ENCODE data around the gene TGFB1.

The TGFB1 gene

DNA sequence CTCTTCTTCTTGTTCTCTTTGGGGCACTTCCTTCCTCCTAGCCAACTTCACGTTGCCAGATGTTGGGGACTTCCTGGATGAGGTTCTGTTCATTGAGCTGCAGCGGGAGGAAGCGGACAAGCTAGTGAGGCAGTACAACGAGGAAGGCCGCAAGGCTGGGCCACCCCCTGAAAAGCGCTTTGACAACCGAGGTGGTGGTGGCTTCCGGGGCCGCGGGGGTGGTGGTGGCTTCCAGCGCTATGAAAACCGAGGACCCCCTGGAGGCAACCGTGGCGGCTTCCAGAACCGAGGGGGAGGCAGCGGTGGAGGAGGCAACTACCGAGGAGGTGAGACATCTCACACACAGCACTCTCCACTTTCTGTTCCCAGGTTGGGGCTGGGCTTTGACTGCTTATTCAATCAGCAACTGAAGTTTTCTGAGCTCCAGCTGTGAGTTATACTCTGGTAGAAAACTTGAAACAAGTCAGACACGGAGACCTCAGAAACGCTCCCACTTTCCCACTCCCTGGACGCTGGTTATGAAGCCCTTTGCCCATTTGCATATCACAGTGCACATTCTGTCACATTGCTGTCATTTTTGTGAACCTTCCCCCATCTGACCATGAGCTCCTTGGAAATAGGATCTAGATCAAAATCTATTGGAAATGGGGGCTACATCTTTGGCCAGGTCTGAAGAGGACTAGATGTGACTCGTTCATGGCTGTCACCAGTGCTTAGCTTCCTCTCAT lies 50.9 kb downstream of the TGFB1 start:
- TF ChIP-seq, protein P1, sequence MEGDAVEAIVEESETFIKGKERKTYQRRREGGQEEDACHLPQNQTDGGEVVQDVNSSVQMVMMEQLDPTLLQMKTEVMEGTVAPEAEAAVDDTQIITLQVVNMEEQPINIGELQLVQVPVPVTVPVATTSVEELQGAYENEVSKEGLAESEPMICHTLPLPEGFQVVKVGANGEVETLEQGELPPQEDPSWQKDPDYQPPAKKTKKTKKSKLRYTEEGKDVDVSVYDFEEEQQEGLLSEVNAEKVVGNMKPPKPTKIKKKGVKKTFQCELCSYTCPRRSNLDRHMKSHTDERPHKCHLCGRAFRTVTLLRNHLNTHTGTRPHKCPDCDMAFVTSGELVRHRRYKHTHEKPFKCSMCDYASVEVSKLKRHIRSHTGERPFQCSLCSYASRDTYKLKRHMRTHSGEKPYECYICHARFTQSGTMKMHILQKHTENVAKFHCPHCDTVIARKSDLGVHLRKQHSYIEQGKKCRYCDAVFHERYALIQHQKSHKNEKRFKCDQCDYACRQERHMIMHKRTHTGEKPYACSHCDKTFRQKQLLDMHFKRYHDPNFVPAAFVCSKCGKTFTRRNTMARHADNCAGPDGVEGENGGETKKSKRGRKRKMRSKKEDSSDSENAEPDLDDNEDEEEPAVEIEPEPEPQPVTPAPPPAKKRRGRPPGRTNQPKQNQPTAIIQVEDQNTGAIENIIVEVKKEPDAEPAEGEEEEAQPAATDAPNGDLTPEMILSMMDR (IDR thresholded peaks at IDR 0.05; ENCODE audit: borderline replicate concordance, insufficient read depth, low read depth, low read length): no peak

DNA sequence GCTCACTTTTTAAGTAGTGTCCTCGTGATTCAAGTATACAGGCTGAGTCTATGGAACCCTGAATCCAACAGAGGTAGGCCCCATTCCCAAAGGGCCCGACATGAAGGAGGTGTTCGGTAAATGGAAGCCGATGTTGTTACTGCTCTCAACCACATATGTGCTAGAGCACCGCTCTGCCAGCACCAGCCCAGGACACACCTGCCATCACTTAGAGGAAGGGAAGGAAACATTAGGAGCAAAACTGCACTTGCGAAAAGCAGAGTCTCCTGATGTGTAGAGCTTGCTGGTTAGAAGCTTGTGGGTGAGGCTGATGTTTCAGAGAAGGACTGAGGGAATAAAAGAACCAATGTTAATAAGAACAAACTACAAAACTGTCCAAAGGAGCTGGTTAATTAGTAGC lies 53.2 kb downstream of the TGFB1 start:
- H3K4me3 ChIP-seq (ENCODE audit: low read depth, low read length): no peak overlapping the region
- TF ChIP-seq, protein P1 (IDR thresholded peaks at IDR 0.05; ENCODE audit: borderline replicate concordance, insufficient read depth, low read depth, low read length): no peak

More for the DNA sequence above, 50.9 kb downstream of the TGFB1 start:
- H3K4me3 ChIP-seq (ENCODE audit: low read depth, low read length): no peak overlapping the region

DNA sequence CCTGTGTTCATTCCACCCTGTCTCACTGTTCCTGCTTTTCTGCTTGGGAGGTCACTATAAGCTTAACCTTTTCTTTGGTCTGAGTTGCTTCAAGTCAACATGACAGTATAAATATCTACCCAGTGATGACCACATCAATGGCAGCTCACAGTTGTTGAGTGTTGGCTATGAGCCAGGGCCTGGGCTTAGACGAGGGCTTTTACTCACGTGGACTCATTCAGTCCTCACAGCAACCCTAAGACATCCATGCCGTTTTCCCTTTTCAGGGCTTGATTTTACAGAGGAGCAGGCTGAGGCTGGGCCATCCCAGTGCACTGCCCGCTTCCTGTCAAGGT lies 54.0 kb downstream of the TGFB1 start:
- no peak overlapping the region for H3K4me3 ChIP-seq (ENCODE audit: low read depth, low read length)
- TF ChIP-seq, protein P1 (IDR thresholded peaks at IDR 0.05; ENCODE audit: borderline replicate concordance, insufficient read depth, low read depth, low read length): no peak

DNA sequence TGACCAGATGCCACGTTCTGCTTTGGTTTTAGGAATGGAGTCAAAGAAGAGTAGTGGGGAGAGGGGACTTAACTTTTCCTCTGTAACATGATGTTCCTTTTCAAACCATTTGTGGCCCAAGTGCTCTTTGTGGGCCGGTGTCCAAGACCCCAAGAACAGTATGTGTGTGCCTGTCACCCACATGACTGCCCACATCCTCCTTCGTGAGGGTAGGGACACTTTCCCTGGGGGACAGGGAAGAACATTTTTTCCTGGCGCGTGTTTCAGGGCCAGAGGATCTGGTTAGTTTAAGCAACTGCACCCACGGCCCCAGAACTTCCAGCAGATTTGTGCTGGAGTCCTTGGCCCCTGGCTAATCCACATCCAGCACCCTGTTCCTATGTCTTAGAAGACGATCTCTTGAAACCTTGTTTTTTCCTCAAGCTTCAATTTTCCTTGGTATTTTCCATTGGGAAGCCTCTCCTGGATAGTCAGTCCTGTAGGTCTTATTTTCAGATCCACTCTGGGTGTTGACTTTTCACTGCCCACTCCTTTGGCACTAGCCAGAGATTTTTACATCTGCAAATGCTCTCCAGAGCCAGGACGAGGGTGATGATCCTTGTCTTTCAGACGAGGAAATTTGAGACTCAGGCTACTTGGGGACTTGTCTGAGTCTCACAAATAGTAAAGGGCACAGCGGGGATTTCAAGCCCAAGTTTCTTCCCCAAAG lies 54.5 kb downstream of the TGFB1 start:
- no peak overlapping the region for H3K4me3 ChIP-seq (ENCODE audit: low read depth, low read length)
- TF ChIP-seq, protein P1 (IDR thresholded peaks at IDR 0.05; ENCODE audit: borderline replicate concordance, insufficient read depth, low read depth, low read length): no peak

DNA sequence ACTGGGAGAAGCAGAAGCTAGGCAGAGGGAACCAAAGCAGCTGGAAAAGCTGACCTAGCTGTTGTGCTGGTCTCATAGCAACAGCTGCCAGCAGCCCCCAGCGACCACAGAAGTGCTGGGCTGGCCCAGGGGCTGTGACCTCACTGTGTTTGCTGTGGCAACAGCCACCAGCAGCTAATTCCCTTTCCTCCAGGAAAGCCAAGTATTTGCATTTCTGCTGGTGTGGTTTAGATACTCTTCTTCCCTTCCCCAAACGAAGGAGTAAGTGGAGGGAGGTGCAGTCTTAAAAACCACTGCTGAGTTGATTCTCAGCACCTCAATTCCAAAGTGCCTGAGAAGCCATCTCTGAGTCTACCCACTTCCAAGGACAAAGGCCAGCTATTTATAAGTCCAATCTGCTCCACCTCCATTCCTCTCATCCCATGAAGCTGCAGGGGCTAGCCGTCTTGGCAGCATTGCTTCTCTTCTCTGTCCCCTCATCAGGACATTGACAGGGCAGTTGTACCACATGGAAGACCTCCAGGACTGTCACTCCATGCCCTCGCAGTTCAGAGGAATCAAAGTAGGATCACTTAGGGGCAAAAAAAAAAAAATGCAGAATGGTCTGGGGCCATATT lies 55.3 kb downstream of the TGFB1 start:
- TF ChIP-seq, protein P1 (IDR thresholded peaks at IDR 0.05; ENCODE audit: borderline replicate concordance, insufficient read depth, low read depth, low read length): no peak
- H3K4me3 ChIP-seq (ENCODE audit: low read depth, low read length): no peak overlapping the region

DNA sequence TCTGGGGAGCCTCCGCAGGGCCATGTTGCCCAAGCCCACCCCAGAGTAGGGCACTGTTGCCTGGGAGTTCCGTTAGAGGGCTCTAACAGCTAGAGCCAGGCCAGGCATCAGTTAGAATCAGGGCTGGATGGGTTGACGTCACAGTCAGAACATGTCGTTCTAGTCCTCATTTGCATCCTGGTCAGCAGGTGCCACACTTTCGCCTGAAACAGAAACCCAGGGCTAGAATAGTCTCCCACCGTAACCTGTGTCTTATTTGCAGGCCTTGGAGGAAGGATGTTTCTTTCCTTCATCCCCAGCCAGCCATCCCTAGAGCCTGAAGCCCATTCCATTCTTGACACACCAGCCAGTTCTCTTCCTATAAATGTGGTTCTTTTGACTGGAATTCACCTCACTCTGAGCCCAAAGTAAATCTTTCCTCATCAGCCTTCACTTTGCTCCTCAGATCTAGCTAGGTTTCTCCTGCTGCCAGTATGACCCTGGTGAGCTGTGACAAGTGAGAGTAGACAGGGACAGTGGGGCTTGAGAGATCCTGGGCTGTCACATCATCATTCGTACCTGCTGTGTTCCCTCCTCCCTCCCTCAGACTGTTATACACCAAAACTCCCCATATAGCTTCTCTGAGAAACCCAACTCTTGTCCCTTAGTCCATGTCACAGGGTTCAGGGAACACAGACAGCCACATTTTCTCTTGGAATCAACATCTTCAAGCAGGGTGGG lies 55.9 kb downstream of the TGFB1 start:
- TF ChIP-seq, protein P1 (IDR thresholded peaks at IDR 0.05; ENCODE audit: borderline replicate concordance, insufficient read depth, low read depth, low read length): 0 out of 2 replicates have a peak, but pooled peaks have one; percentile 18
- H3K4me3 ChIP-seq (ENCODE audit: low read depth, low read length): no peak overlapping the region

Measured in GM12875 (cell line).